22Rv1 (cell line): Measurements from ENCODE around the gene MARK1.

Experiments
- H3K27ac ChIP-seq: fragments of 450-650 bp; 2 replicates; pipeline ENCODE4 v1.5.1; 2017
- ZFX ChIP-seq: fragments of 450-650 bp; IDR thresholded peaks from 2 replicates; pipeline ENCODE4 v1.6.1; 2017; ENCODE audit warnings: antibody characterized with exemption, borderline replicate concordance
- TF ChIP-seq, protein P1 (sequence below): fragments of 450-650 bp; IDR thresholded peaks from 2 replicates; pipeline ENCODE4 v1.5.1; 2017; ENCODE audit warnings: mild to moderate bottlenecking

Gene MARK1

DNA sequence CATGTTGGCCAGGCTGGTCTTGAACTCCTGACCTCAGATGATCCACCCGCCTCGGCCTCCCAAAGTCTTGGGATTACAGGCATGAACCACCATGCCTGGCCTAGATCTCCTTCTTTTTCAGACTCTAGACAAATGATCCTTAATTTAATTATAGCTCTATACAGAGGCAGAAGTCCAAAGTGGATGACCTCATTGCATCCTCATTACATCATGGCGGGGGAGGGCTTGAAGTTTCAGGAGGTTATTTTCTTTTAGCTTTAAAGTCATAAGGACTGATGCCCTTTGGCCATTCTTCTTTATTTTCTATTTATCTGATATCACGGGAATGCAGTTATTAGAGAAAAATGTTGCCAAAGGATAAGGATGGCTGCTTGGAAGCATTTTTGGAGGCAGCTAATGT is 14.1 kb upstream of the MARK1 start:
- TF ChIP-seq ZFX = no peak
- TF ChIP-seq, protein P1, sequence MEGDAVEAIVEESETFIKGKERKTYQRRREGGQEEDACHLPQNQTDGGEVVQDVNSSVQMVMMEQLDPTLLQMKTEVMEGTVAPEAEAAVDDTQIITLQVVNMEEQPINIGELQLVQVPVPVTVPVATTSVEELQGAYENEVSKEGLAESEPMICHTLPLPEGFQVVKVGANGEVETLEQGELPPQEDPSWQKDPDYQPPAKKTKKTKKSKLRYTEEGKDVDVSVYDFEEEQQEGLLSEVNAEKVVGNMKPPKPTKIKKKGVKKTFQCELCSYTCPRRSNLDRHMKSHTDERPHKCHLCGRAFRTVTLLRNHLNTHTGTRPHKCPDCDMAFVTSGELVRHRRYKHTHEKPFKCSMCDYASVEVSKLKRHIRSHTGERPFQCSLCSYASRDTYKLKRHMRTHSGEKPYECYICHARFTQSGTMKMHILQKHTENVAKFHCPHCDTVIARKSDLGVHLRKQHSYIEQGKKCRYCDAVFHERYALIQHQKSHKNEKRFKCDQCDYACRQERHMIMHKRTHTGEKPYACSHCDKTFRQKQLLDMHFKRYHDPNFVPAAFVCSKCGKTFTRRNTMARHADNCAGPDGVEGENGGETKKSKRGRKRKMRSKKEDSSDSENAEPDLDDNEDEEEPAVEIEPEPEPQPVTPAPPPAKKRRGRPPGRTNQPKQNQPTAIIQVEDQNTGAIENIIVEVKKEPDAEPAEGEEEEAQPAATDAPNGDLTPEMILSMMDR = no peak
- no peak overlapping the region for H3K27ac ChIP-seq

DNA sequence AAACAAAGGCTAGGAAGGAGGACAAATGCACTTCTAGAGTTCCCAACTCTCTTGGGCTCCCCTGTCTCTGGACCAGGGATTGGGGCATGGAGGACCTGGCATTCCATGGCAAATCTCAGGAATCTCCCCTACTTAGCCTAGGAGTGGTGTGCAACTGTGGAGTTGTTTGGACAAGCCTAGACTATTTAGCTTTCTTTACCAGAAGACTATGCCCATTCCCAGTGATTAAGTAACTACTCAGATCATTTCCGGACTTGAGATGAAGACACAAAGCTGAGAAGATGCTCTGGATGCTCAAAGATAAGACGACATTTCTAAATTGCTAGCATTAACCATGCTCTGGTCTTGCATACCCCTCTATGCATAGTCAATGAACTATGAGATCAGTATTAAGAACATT is 13.7 kb upstream of the MARK1 start:
- TF ChIP-seq ZFX = no peak
- TF ChIP-seq, protein P1 = no peak

DNA sequence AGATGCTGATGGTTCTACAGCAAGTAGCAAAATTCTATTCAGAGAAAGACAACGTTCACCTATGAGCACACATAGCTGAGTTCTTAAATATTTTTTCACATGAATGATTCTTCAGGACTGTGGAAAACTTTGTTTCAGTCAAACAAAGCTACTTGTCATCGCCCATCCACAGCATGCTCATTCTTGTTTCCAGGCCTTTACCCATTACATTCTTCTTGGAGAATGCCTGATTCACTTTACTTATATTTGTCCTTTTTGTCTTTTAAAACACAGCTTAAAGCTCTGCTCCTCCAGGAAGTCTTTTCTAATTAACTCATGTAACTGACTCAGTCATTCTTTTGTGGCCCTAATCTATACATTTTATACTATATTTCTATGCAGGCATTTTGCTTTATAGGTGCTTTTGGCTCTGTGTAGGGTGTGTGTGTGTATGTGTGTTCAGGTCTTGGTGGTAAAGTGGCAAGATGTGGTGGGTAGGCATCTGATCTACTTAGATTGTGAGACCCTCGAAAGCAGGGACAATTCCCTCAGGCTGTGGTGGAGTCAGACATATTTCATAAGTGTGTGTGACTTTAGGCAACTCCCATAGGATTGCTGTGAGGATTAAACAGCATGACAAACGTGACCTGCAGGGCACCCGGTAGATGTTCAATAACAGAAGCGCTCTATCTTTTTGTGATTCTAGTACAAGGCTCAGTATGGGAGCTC is 11.8 kb upstream of the MARK1 start:
- no peak overlapping the region for H3K27ac ChIP-seq
- TF ChIP-seq, protein P1 = no peak
- TF ChIP-seq ZFX = no peak

More for the DNA sequence above, 13.7 kb upstream of the MARK1 start:
- H3K27ac ChIP-seq = no peak overlapping the region

DNA sequence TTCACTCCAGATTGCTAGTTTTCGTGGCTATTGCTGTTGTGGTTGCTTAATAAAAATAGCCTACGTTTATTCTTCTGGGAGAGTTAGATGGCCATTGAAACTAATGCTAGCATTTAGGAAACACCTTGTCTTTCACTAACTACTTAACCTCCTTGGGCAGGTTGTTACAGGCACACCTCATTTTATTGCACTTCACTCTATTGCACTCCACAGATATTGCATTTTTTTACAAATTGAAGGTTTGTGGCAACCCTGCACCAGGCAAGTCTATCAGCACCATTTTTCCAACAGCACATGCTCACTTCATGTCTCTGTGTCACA is 11.3 kb upstream of the MARK1 start:
- TF ChIP-seq, protein P1 = no peak
- TF ChIP-seq ZFX = no peak
- H3K27ac ChIP-seq = no peak overlapping the region

DNA sequence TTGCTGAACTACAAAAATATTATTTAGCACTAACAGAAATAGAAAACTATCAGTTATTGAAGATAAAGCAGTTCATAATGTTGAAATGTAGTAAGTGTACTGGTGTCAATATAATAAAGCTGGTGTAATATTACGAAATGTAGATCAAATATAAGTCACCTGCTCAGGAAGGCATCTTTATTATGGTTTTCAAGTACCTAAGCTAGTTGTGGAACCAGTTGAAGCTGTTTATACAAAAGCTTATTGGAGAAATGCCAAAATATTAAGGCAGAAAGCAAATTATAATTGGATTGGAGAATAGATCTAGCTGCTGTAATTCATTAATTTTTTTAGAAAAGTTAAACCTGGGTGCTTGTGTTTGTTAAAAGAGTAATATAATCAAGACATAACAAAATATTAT is 6.2 kb upstream of the MARK1 start:
- peak overlapping the region; percentile 27 for H3K27ac ChIP-seq
- no peak for TF ChIP-seq ZFX
- TF ChIP-seq, protein P1 = no peak

DNA sequence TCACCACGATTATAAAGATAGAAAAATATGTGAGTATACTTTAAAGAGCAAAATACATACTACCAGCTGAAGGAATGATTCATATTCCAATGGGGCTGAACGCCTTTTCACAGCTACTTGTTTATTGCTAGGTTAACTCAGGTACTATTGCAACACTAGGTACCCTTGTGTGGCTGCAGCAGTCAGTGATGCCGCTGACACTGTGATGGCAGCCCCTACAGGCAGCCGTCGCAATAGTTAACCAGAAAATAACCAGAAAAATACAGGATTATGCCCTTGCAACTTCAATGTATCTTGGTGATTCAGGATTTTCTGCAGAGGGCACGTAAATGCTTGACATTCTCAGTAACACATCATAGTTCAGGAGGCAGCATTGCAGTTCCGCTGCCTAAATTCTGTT is 1.6 kb upstream of the MARK1 start:
- TF ChIP-seq, protein P1 = peak; percentile 9; the same call in 1 of the 2 replicates
- no peak for TF ChIP-seq ZFX
- no peak overlapping the region for H3K27ac ChIP-seq

DNA sequence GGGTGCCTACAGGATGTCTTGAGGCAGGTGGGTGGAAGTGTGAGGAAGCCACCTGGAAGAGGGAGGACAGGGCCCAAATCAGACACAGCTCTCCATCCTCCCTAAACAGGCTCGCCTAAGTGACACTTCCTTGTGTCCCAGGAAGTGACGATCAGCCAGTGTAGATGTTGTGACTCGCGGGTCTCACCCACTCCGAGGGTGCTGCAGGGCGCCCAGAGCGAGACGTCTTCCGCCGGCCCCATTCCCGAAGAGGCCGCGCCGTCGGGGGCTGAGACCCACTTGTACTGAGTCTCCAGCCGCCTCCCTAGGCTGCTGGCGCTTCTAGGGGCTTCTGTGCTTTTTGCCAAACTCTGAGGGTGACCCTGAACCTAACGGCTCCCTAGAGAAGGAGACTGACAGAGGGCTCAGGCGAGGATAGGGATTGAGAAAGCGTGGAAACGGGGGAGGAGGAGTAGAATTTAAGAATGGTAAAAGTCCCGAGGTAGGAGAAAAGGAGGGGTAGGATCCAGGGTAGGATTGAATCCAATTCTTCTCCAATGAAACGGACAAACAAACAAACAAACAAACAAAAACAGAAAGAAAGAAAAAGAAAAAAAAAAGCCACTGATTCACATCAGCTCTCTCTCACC is 543 bp upstream of the MARK1 start:
- TF ChIP-seq, protein P1 = no peak
- TF ChIP-seq ZFX = no peak
- H3K27ac ChIP-seq = peak overlapping the region; percentile 48
